ENCODE data around the gene RSAD1.

DNA sequence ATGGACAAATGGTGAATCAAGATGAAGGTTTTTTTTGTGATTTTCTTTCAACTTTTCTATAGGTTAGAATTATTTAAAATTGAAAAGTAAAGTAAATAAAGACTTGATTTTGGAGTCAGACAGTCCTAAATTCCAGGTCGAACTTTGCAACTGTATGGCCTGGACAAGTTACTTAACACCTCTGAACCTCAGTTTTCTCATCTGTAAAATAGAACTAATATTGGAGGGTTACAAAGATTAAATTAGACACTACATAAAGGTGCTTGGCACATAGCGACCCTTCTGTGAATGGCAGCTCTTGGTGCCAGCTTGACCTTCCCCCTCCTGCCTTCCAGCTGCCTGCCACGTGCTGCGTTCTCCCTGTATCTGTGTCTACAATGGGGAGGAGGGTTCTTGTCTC is 3.0 kb downstream of the RSAD1 start:
- TF ChIP-seq EZH2 (IDR thresholded peaks at IDR 0.05; ENCODE audit: borderline replicate concordance, low read depth, low read length, severe bottlenecking), result no peak
- TF ChIP-seq, protein P1, sequence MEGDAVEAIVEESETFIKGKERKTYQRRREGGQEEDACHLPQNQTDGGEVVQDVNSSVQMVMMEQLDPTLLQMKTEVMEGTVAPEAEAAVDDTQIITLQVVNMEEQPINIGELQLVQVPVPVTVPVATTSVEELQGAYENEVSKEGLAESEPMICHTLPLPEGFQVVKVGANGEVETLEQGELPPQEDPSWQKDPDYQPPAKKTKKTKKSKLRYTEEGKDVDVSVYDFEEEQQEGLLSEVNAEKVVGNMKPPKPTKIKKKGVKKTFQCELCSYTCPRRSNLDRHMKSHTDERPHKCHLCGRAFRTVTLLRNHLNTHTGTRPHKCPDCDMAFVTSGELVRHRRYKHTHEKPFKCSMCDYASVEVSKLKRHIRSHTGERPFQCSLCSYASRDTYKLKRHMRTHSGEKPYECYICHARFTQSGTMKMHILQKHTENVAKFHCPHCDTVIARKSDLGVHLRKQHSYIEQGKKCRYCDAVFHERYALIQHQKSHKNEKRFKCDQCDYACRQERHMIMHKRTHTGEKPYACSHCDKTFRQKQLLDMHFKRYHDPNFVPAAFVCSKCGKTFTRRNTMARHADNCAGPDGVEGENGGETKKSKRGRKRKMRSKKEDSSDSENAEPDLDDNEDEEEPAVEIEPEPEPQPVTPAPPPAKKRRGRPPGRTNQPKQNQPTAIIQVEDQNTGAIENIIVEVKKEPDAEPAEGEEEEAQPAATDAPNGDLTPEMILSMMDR (IDR thresholded peaks at IDR 0.05; ENCODE audit: borderline replicate concordance, extremely low read depth, low read length, poor library complexity, severe bottlenecking), result no peak
